GM20431 (cell line): ENCODE results near the gene C9orf85.
"Not testable (repeated sequence)": the region's sequence is repeated elsewhere in the genome, so short reads cannot be mapped to it uniquely, and the experiment has no call there.

Experiments used
- in situ Hi-C: fragments of 300-500 bp; cut with MseI, MboI; formaldehyde crosslinking; loops from one replicate; pipeline ENCODE4 v1.15.0; 2020; ENCODE audit warnings: low sequenced_read_pairs; ENCODE audit not compliant: unreplicated experiment

C9orf85 gene, protein sequence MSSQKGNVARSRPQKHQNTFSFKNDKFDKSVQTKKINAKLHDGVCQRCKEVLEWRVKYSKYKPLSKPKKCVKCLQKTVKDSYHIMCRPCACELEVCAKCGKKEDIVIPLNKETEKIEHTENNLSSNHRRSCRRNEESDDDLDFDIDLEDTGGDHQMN

DNA sequence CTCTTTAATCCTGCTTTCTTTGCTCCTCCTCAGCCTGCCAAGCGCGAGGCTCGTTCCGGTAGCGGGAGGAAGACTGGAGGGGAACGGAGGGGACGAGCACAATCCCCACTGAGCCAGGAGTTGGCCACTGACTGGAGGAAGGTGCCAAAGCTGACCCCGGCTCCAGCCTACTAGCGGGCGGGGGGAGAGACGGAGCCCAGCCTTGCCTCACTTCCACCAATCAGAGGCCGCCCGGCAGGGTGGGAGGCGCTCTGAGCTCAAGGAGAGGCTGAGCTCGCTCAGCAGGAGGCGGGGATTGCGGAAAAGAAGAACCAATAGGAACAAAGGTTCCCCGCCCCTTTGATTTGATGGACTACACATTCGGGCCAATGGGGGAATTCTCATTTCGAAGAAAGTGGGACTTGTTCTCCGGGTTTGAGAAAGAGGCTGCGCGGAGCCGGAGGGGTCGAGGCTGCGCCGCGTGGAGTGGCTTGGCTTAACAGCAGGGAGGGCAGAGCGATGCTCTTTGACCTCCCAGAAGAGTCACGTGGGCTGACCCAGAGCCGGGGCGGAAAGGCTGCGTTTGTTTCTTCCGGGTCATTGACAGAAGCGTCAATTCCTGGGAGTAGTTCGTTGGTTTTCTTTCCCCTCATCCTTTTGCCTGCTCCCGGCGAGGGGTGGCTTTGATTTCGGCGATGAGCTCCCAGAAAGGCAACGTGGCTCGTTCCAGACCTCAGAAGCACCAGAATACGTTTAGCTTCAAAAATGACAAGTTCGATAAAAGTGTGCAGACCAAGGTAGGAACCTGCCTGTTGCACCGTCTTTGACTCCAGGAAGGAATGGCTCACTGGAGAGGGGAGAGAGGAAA lies at the start of gene C9orf85, which contains the start of gene ABHD17B:
Gene C9orf85 (plus strand): TSS at position 579 of the 847 bp plus-strand sequence. CDS start 96 bp downstream, at position 675.
Gene ABHD17B (minus strand): TSS at position 133 of the 847 bp plus-strand sequence. CDS start 36,113 bp downstream, outside the sequence.
- in situ Hi-C loops = no loop called here

DNA sequence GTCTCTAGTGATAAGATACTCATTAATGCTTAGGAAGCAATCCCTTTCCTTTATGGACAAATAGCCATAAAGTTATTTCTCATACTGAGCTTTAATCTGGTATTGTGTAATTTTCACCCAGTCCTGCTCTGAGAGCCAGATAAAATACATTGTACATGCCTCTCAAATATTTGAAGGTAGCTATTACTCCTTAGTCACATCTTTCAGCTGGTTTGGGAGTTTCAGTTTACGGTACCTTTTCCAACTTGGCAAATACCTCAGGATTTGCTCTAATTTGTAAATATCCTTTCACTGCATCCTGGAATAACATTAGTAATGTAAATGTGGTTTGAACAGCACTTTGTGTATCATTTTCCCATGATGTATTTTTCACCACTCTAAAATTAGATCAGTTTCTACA lies 47.8 kb upstream of the C9orf85 start:
- in situ Hi-C loops = no loop called here

DNA sequence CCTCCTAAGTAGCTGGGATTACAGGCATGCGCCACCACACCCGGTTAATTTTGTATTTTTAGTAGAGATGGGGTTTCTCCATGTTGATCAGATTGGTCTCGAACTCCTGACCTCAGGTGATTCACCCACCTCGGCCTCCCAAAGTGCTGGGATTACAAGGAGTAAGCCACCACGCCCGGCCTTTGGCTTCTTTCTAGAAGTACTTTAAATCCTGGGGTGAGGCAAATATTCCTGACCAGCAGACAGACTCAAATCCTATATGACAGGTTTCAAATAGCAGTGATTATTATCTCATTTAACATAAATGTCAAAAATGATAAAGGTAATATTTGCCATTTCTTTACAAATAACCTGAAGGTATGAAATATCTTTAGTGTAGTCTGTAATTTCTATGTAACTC lies 36.1 kb upstream of the C9orf85 start:
- in situ Hi-C loops = no loop called here

DNA sequence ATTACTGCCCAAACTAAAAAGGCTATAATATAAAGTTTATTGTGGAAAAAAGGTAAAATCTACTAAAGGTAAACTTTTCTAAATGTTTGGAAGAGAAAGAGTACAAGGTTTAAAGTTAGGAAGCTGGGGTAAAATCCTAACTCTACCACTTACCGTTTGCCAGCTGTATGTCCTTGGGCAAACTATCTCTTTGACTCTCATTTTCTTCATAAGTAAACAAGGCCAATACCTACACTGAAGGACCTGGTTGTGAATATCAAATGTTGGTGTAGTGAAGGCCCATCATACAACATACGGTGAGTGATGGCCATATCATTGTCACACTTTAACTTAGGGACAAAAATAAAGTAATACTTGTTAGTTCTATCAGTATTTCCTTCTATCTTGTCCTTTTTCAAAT lies 35.3 kb upstream of the C9orf85 start:
- in situ Hi-C loops = no loop called here

DNA sequence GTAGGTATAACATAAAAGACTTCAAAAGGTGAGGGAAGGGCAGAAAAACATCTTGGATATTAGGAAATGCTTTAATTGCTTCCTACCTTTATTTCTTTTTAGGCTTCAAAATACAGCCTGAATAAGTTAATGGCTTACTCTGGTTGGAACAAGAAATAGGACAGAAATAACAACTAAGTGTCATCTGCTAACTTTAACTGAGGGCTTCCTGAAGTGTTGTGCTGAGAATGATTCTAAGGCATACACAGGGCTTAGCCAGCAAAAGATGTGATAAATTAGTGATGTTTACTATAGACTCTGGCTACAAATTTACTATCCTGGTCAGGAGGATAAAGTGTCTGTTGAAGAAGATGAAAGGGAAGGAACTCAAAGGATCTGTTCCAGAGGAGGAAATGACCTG lies 34.6 kb upstream of the C9orf85 start:
- in situ Hi-C loops = no loop called here

DNA sequence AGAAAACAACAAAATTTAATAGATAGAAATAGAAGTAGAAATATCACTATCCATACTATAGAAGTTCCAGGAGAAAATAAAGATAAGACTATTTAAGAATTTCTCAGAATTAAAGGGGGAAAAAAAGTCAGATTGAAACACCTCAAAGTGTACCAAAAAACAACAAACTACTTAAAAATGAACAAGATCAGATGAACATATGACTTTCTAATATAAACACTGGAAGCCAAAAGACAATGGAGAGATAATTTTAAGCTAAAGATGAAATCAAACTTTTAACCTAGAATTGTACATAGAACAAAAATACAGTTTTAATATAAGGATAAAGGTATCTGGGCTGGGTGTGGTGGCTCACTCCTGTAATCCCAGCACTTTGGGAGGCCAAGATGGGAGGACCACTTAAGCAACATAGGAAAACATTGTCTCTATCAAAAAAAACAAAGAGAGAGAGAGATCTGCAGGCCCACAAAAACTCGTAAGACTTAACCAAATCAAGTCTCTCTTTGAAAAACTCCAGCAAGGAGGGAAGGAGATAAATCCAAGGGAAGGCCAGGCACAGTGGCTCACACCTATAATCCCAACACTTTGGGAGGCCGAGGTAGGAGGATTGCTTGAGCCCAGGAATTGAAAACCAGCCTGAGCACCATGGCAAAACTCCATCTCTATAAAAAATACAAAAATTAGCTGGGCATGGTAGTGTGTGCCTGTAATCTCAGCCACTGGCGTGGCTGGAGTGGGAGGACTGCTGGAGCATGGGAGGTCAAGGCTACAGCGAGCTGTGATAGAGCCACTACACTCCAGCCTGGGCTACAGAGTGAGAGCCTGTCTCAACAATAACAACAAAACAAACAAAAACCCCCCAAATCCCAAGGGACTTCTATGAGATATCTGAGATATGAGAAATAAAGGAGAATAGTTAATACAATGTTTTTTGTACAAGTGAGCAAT lies 32.8 kb upstream of the C9orf85 start:
- in situ Hi-C loops = no loop called here

DNA sequence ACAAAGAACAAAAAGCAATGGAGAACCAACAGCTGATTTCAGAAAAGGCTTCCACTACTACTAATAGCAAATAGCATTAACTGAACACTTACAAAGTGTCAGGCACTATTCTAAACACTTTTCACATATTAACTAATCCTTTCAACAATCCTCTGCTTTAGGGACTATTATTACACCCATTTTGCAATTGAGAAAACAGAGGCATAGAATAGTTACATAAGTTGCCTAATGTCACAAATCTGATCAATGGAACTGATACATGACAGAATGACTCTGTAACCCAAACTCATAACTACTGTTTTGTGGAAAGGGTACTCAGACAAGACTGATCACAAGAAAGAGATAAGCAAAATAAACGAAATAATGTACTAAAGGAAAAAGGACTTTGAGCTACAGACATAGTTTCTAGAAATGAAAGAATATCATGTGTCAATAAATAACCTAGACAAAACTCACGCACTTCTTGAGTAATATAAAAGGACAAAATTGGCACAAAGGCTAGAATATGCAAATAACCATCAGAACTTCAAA lies 31.7 kb upstream of the C9orf85 start:
- in situ Hi-C loops = no loop called here

DNA sequence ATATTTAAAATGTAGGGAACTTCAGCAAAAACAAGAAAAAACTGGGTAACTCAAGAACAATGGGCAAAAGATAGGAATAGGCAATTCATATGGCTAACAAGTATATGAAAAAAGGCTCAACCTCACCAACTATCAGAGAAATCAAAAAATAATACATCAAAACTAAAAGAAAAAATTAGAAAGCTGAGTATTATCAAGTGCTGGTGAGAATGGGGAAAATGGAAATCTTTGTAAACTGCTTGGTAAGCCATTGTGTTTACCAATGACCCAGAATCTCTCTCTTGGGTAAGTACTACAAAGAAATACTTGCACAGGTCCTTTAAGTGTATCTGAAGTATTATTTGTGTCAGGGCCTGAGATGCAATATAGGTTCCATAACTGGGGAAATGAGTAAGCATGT lies 27.4 kb upstream of the C9orf85 start:
- in situ Hi-C loops = no loop called here

DNA sequence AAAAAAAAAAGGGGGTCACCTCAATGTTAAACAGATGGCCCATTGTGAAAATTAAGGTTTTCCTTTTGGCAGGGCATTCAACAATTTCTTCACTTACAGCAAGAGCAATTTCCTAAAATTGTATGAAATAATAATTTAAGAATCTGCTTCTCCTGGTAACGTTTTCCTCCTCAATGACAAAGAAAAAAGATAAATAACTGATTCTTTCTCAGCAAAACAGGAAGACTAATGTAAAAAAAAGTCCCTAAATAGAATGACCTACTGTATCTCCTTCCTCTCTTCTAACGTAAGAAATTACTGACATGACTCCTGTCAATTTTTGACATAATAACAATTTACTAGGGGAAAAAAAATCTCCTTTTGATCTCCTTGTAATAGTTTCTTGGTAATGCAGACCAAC lies 26.0 kb upstream of the C9orf85 start:
- in situ Hi-C loops = no loop called here

DNA sequence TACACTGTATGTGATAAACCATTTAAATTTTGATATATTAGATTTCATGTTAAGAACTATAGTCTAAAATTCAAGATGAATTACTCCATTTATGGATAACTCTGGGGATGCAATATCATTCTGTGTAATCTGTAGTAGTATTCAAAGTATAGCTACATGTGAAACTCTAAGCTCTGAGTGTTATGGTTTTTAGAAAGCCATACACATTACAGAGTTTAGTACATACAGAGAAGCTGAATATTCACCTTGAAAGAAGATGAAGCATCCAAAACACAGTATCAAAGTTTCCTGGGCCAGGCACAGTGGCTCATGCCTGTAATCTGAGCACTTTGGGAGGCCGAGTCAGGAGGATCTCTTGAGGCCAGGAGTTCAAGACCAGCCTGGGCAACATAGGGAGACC lies 25.4 kb upstream of the C9orf85 start:
- in situ Hi-C loops = no loop called here

DNA sequence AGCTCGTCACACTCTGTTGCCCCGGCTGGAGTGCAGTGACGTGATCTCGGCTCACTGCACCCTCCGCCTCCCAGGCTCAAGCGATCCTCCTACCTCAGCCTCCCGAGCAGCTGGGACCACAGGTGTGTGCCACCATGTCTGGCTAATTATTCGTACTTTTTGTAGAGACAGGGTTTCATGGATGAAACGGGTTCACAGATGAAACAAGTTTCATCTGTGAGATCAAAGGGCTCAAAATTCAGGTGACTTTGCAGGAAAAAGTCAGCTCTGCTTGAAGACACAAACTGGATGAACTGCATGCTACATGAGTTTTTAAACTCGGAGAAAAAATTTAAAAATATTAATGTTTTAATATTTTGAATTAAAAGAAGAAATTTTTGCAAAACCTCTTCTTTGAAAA lies 24.9 kb upstream of the C9orf85 start:
- in situ Hi-C loops = no loop called here

DNA sequence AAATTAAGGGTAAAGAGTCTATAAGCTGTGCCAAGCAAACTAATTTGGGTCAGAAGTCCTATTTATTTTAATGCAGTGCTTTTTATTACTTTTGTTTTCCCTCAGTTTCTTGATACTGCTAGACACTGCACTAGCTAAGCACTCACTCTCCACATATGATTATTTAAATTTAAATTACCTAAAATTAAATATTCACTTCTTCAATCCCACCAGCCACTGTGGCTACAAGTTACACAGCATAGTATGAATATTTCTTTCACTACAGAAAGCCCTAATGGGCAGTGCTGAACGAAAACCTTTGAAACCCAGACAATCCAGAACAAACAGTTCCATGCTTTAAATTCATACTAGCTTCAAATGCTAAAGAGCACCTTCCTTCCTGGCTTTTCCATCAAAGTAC lies 24.1 kb upstream of the C9orf85 start:
- in situ Hi-C loops = no loop called here

DNA sequence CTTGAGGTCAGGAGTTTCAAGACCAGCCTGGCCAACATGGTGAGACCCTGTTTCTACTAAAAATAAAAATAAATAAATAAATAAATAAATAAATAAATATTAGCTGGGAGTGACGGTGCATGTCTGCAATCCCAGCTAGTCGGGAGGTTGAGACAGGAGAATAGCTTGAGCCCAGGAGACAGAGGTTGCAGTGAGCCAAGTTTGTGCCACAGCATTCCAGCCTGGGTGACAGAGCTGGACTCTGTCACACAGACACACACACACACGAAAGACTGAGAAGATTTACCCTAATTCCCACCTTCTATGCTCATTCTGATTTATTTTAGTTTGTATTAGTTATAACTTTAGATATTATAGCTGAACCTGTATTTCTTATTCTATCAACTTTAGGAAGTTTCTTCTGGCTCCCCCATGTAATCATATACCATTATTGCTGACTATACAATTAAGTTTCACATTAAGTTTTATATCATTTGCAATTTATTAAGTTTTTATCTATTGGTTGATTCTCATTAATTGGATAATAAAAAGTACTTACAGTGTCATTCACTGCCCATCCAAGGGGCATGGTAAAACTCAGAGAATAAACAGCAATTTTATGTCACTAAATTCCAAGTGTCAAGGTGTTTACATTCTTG lies 21.3 kb upstream of the C9orf85 start:
- in situ Hi-C loops = no loop called here

DNA sequence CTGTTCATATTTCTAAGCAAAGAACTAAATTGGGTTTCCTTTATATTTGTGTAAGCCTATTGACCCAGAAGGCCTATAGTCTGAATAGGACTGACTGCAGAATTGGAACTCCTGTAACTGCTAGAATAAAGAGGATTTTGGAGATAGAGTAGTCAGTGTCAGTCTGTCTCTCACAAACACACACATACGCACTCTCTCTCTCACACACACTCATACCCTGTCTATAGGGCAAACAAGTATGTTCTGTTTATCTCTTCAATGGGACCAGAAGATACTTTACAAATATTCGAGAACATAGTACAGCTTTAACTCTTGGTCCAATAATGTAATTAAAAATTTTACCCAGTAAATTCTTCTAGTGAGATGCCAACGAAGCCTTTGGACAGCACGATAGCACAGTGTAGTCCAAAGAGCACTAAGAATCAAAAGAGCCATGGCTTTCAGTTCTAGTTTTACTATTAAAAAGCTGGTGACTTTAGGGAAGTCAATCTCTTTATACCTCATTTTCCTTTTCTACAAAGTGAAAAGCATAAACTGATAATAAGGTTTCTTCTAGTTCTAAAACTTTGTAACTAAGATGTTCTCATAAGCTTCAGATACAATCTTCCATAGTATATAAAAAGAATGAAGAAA lies 19.8 kb upstream of the C9orf85 start:
- in situ Hi-C loops = no loop called here

DNA sequence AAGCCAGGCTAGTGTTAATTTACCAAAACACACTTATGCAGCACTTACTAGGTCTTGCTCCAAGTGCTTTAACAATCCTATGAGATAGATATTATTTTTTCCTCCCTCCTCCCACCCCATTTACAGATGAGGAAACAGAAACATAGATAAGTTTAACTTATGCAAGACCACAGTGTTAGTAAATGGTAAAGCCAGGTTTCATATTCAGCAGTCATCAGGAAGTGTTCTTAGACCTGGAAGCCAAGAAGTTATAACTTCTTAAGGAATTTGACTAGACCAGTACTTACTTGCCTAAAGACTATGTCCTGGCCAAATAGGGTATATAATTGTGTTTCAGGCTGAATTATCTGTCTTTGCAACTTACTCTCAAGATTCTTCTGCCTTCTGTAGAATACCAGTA lies 16.3 kb upstream of the C9orf85 start:
- in situ Hi-C loops = no loop called here

DNA sequence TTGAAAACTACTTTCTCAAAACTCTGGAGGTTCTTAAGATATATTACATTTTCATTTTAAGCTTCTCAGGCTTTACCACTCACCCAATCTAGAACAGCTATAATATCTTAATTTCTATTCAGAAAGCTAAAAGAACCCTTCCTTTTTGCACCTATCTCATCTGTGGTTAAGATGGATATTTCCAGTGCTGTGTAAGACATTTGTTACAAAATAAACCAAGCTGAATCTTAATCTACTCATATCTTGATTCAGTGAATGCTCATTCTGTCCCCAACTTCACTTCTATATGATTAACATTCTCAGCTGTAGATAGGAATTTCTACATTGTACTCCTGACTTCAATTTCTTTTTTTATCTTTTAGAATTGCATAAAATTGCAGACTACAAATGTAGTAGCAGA lies 15.5 kb upstream of the C9orf85 start:
- in situ Hi-C loops = no loop called here

DNA sequence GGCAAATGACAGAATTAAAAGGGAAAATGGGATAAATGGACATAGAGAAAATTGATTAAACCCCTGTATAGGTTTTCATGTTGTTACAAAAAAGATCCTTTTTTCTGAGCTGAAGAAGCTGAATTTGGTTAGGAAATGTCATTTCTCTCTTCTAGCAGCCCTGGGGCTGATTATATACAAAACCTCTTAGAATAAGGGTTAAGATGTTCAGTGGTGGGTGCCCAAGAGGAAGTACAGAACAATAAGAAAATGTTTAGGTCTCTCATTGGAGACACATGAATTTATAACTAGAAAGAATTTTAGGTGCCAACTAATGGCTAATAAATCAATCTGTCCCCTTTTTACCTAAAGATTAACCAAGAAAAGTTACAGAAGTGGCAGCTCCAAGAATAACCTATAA lies 14.7 kb upstream of the C9orf85 start:
- in situ Hi-C loops = no loop called here

DNA sequence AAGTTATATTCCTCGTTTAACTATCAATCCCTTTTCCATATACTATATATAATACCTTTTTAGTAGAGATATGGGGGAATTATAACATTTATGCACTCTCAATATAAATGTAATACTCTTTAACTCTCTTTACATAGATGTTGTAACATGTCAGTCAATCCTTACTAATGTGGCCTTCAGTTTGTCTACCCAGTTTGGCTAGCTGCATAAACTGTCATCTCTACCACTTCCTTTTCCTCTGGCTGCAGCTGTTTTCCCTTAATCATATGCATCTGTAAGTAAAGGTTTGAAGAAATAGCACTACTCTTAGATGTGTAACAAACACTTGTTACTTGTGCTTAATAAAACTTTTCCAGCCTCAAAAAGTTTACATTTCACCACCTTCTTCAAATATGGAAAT lies 13.9 kb upstream of the C9orf85 start:
- in situ Hi-C loops = no loop called here

DNA sequence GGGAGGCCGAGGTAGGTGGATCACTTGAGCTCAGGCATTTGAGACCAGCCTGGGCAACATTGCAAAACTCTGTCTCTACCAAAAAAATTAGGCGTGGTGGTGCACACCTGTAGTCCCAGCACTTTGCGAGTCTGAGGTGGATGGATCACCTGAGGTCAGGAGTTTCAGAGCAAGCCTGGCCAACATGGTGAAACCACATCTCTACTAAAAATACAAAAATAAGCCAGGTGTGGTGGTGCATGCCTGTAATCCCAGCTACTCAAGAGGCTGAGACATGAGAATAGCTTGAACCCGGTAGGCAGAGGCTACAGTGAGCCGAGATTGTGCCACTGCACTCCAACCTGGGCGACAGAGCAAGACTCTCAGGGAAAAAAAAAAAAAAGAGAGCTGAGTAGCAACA lies 12.7 kb upstream of the C9orf85 start:
- in situ Hi-C loops = not testable (repeated sequence)
